GM23338 (cell line): ENCODE measurements around the gene GRHL3. TPM values are rescaled to one million over a fixed set of nuclear protein-coding genes. Genes with fewer than 3 reads are reported as not detected.

ENCODE experiments used
- ATAC-seq: fragments of 200-7000 bp; cut with Tn5 transposase; 3 replicates; pipeline ENCODE4 v1.9.1; 2020
- DNase-seq: peaks from one replicate; pipeline ENCODE4 v3.0.0-alpha.2; 2015; ENCODE audit warnings: low spot score
- H2AFZ ChIP-seq: fragments of 200-600 bp; sonication (generic); 2 replicates; pipeline ENCODE4 v1.8.0; 2016; ENCODE audit warnings: antibody characterized with exemption, mild to moderate bottlenecking, moderate library complexity
- H3F3A ChIP-seq: fragments of 200-600 bp; sonication (generic); replicated peaks from 2 replicates; pipeline ENCODE4 v1.8.0; 2017; ENCODE audit warnings: antibody characterized with exemption, mixed run types, low read depth
- H3K27ac ChIP-seq: fragments of 200-600 bp; sonication (generic); 2 replicates; pipeline ENCODE4 v1.6.1; 2016; ENCODE audit warnings: low read depth
- H3K27me3 ChIP-seq: fragments of 200-600 bp; sonication (generic); 2 replicates; pipeline ENCODE4 v1.8.0; 2016; ENCODE audit warnings: mild to moderate bottlenecking, mixed run types, moderate library complexity; ENCODE audit not compliant: insufficient read depth
- H3K36me3 ChIP-seq: fragments of 200-600 bp; sonication (generic); 2 replicates; pipeline ENCODE4 v1.8.0; 2016; ENCODE audit warnings: mild to moderate bottlenecking; ENCODE audit not compliant: insufficient read depth
- H3K4me1 ChIP-seq: fragments of 200-600 bp; sonication (generic); 2 replicates; pipeline ENCODE4 v1.8.0; 2016; ENCODE audit warnings: mild to moderate bottlenecking, moderate library complexity; ENCODE audit not compliant: insufficient read depth
- H3K4me2 ChIP-seq: fragments of 200-600 bp; sonication (generic); 2 replicates; pipeline ENCODE4 v1.7.1; 2017; ENCODE audit warnings: mixed run types
- H3K4me3 ChIP-seq: fragments of 200-600 bp; sonication (generic); 2 replicates; pipeline ENCODE4 v1.6.1; 2016; ENCODE audit warnings: mixed run types
- H3K79me2 ChIP-seq: fragments of 200-600 bp; sonication (generic); replicated peaks from 2 replicates; pipeline ENCODE4 v1.8.0; 2017; ENCODE audit warnings: mild to moderate bottlenecking; ENCODE audit not compliant: insufficient read depth
- H3K9me2 ChIP-seq: fragments of 200-600 bp; sonication (generic); 2 replicates; pipeline ENCODE4 v1.8.0; 2017; ENCODE audit not compliant: insufficient read depth
- H4K20me1 ChIP-seq: fragments of 200-600 bp; sonication (generic); replicated peaks from 2 replicates; pipeline ENCODE4 v1.8.0; 2017; ENCODE audit warnings: mild to moderate bottlenecking; ENCODE audit not compliant: insufficient read depth
- H3K27ac Mint-ChIP-seq: 2 replicates; pipeline ENCODE4 v1.8.0; 2020; ENCODE audit warnings: inconsistent platforms, mild to moderate bottlenecking, moderate library complexity, mixed read lengths
- H3K27me3 Mint-ChIP-seq: 3 replicates; pipeline ENCODE4 v1.8.0; 2022; ENCODE audit warnings: low read depth, mild to moderate bottlenecking, moderate library complexity, mixed read lengths, inconsistent platforms; ENCODE audit not compliant: insufficient read depth, poor library complexity
- H3K36me3 Mint-ChIP-seq: 3 replicates; pipeline ENCODE4 v1.8.0; 2021; ENCODE audit warnings: low read depth, mild to moderate bottlenecking, inconsistent platforms, moderate library complexity, mixed read lengths
- H3K4me1 Mint-ChIP-seq: 3 replicates; pipeline ENCODE4 v1.8.0; 2020; ENCODE audit warnings: mild to moderate bottlenecking, inconsistent platforms, mixed read lengths
- H3K4me3 Mint-ChIP-seq: 3 replicates; pipeline ENCODE4 v1.8.0; 2021; ENCODE audit warnings: moderate library complexity, mild to moderate bottlenecking, inconsistent platforms, mixed read lengths
- H3K9me3 Mint-ChIP-seq: 3 replicates; pipeline ENCODE4 v1.8.0; 2020; ENCODE audit warnings: moderate library complexity, mild to moderate bottlenecking, inconsistent platforms, mixed read lengths
- EZH2phosphoT487 ChIP-seq: fragments of 200-600 bp; sonication (generic); IDR thresholded peaks from one replicate; pipeline ENCODE4 v1.8.1; 2018; ENCODE audit warnings: antibody characterized with exemption; ENCODE audit not compliant: unreplicated experiment
- JUNB ChIP-seq: IDR thresholded peaks from one replicate; pipeline ENCODE4 v1.6.1; 2016; ENCODE audit warnings: antibody characterized with exemption; ENCODE audit not compliant: unreplicated experiment
- NANOG ChIP-seq: IDR thresholded peaks from 2 replicates; pipeline ENCODE4 v1.6.1; 2016; ENCODE audit warnings: antibody characterized with exemption, borderline replicate concordance
- POLR2AphosphoS5 ChIP-seq: IDR thresholded peaks from 2 replicates; pipeline ENCODE4 v1.6.1; 2016; ENCODE audit warnings: antibody characterized with exemption, low read depth
- STAT1 ChIP-seq: IDR thresholded peaks from one replicate; pipeline ENCODE4 v1.6.1; 2016; ENCODE audit warnings: antibody characterized with exemption; ENCODE audit not compliant: unreplicated experiment
- ZNF114 ChIP-seq: fragments of 250-450 bp; sonication (Bioruptor Pico); IDR thresholded peaks from 2 replicates; pipeline ENCODE4 v1.5.0; 2020; ENCODE audit warnings: mild to moderate bottlenecking, moderate library complexity
- ZNF331 ChIP-seq: fragments of 250-450 bp; sonication (Bioruptor Pico); IDR thresholded peaks from 2 replicates; pipeline ENCODE4 v1.5.0; 2020; ENCODE audit warnings: low read depth, mild to moderate bottlenecking, moderate library complexity
- polyA plus RNA-seq: library from polyadenylated mRNA; unstranded; fragments of >200 nt; fragmentation: Nextera tagmentation; extraction: Ambion mirVana; gene quantifications from 2 replicates; pipeline ENCODE4 v1.2.1, GENCODE V29; 2016
- total RNA-seq: library from RNA; depleted of rRNA; stranded (reverse); fragments of >200 nt; shearing (Covaris generic); gene quantifications from 2 replicates; pipeline ENCODE4 v1.2.3, GENCODE V29; 2014
- TF ChIP-seq, protein P1 (sequence below): IDR thresholded peaks from one replicate; pipeline ENCODE4 v1.6.1; 2018; ENCODE audit warnings: antibody characterized with exemption; ENCODE audit not compliant: unreplicated experiment
- TF ChIP-seq, protein P2 (sequence below), 2 experiments: fragments of 200-600 bp in 1 of 2; sonication (generic) in 1 of 2; conservative IDR thresholded peaks; 2 replicates each; pipeline versions ENCODE4 v1.5.1 to v1.6.1; 2016 to 2017; ENCODE audit warnings: antibody characterized with exemption in 2 of 2, low read depth in 2 of 2, mild to moderate bottlenecking in 2 of 2, moderate library complexity in 1 of 2
- TF ChIP-seq, protein P3 (sequence below): fragments of 250-450 bp; sonication (Bioruptor Pico); IDR thresholded peaks from 2 replicates; pipeline ENCODE4 v1.5.0; 2020; ENCODE audit warnings: mild to moderate bottlenecking, moderate library complexity

GRHL3 gene
- total and polyA plus RNA-seq, 2 experiments from 2014 or later = 0.78 to 1.1 TPM

DNA sequence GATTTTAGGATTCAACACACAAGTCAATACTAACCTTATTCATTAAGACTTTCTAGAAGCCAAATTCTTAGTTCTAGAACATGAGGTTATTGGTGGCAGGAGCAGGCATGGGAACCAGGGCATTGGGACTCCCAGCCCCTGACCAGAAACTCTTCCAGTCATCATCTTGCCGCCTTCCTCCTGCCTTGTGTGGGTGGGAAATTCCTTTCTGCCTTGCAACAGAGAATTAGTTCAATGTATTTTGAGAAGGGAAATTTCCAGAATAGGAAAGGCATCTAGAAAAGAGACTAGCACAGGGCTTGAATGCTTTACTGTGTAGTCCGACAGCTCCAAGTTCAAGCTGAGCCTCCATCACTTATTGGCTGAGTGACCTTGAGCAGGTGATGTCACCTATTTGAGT, 8.7 kb downstream of the GRHL3 start (continued):
- TF ChIP-seq, protein P1, sequence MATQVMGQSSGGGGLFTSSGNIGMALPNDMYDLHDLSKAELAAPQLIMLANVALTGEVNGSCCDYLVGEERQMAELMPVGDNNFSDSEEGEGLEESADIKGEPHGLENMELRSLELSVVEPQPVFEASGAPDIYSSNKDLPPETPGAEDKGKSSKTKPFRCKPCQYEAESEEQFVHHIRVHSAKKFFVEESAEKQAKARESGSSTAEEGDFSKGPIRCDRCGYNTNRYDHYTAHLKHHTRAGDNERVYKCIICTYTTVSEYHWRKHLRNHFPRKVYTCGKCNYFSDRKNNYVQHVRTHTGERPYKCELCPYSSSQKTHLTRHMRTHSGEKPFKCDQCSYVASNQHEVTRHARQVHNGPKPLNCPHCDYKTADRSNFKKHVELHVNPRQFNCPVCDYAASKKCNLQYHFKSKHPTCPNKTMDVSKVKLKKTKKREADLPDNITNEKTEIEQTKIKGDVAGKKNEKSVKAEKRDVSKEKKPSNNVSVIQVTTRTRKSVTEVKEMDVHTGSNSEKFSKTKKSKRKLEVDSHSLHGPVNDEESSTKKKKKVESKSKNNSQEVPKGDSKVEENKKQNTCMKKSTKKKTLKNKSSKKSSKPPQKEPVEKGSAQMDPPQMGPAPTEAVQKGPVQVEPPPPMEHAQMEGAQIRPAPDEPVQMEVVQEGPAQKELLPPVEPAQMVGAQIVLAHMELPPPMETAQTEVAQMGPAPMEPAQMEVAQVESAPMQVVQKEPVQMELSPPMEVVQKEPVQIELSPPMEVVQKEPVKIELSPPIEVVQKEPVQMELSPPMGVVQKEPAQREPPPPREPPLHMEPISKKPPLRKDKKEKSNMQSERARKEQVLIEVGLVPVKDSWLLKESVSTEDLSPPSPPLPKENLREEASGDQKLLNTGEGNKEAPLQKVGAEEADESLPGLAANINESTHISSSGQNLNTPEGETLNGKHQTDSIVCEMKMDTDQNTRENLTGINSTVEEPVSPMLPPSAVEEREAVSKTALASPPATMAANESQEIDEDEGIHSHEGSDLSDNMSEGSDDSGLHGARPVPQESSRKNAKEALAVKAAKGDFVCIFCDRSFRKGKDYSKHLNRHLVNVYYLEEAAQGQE = no peak
- TF ChIP-seq, protein P2, sequence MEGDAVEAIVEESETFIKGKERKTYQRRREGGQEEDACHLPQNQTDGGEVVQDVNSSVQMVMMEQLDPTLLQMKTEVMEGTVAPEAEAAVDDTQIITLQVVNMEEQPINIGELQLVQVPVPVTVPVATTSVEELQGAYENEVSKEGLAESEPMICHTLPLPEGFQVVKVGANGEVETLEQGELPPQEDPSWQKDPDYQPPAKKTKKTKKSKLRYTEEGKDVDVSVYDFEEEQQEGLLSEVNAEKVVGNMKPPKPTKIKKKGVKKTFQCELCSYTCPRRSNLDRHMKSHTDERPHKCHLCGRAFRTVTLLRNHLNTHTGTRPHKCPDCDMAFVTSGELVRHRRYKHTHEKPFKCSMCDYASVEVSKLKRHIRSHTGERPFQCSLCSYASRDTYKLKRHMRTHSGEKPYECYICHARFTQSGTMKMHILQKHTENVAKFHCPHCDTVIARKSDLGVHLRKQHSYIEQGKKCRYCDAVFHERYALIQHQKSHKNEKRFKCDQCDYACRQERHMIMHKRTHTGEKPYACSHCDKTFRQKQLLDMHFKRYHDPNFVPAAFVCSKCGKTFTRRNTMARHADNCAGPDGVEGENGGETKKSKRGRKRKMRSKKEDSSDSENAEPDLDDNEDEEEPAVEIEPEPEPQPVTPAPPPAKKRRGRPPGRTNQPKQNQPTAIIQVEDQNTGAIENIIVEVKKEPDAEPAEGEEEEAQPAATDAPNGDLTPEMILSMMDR (conservative IDR thresholded peaks at IDR 0.05; ENCODE audit: low read depth in 2 of 2) = no peak
- no peak for TF ChIP-seq JUNB
- TF ChIP-seq ZNF331 (CRISPR knock-in tag) = no peak
- TF ChIP-seq ZNF114 (CRISPR knock-in tag) = no peak
- TF ChIP-seq POLR2AphosphoS5 = no peak
- TF ChIP-seq STAT1 = no peak
- no peak for TF ChIP-seq EZH2phosphoT487
- TF ChIP-seq NANOG = no peak

DNA sequence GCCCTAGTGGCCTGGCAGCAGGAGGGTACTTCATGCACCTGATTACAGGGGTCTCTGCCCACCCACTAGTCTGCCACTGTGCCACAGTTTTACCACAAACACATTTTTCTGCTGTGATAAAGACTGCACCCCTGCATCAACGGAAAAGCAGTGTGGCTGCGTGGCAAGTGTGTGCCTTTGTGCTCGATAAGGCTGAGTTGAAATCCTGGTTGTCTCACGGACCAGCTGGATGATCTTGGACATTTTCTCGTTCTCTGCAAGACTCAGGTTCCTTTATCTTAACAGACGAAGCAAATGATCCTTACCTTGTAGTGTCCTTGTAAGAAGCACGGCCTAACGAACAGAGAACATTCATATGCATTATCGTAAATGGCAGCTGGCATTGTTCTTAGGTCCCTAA, 10.2 kb downstream of the GRHL3 start:
- no peak overlapping the region for H2AFZ ChIP-seq
- peaks cover 19% of the 10 kb centered on the region for H3K4me1 Mint-ChIP-seq
- no peak overlapping the region for H3K27ac Mint-ChIP-seq
- DNase-seq = no peak
- no peaks in the 10 kb centered on the region; the same call in 1 of the 2 replicates for H3K9me2 ChIP-seq
- H3K4me1 ChIP-seq = peaks cover 14% of the 10 kb centered on the region
- H4K20me1 ChIP-seq = no peaks in the 10 kb centered on the region
- no peaks in the 10 kb centered on the region for H3F3A ChIP-seq
- no peaks in the 10 kb centered on the region for H3K36me3 Mint-ChIP-seq
- H3K9me3 Mint-ChIP-seq = no peaks in the 10 kb centered on the region
- no peaks in the 10 kb centered on the region for H3K36me3 ChIP-seq
- no peak overlapping the region for H3K4me3 Mint-ChIP-seq
- no peak overlapping the region for H3K4me3 ChIP-seq
- no peaks in the 10 kb centered on the region for H3K79me2 ChIP-seq
- peaks cover 11% of the 10 kb centered on the region for H3K27me3 Mint-ChIP-seq
- peak; percentile 33; the same call in 1 of the 3 replicates for ATAC-seq
- H3K27ac ChIP-seq = no peak overlapping the region
- H3K27me3 ChIP-seq = no peaks in the 10 kb centered on the region
- no peak overlapping the region for H3K4me2 ChIP-seq
- TF ChIP-seq, protein P3, sequence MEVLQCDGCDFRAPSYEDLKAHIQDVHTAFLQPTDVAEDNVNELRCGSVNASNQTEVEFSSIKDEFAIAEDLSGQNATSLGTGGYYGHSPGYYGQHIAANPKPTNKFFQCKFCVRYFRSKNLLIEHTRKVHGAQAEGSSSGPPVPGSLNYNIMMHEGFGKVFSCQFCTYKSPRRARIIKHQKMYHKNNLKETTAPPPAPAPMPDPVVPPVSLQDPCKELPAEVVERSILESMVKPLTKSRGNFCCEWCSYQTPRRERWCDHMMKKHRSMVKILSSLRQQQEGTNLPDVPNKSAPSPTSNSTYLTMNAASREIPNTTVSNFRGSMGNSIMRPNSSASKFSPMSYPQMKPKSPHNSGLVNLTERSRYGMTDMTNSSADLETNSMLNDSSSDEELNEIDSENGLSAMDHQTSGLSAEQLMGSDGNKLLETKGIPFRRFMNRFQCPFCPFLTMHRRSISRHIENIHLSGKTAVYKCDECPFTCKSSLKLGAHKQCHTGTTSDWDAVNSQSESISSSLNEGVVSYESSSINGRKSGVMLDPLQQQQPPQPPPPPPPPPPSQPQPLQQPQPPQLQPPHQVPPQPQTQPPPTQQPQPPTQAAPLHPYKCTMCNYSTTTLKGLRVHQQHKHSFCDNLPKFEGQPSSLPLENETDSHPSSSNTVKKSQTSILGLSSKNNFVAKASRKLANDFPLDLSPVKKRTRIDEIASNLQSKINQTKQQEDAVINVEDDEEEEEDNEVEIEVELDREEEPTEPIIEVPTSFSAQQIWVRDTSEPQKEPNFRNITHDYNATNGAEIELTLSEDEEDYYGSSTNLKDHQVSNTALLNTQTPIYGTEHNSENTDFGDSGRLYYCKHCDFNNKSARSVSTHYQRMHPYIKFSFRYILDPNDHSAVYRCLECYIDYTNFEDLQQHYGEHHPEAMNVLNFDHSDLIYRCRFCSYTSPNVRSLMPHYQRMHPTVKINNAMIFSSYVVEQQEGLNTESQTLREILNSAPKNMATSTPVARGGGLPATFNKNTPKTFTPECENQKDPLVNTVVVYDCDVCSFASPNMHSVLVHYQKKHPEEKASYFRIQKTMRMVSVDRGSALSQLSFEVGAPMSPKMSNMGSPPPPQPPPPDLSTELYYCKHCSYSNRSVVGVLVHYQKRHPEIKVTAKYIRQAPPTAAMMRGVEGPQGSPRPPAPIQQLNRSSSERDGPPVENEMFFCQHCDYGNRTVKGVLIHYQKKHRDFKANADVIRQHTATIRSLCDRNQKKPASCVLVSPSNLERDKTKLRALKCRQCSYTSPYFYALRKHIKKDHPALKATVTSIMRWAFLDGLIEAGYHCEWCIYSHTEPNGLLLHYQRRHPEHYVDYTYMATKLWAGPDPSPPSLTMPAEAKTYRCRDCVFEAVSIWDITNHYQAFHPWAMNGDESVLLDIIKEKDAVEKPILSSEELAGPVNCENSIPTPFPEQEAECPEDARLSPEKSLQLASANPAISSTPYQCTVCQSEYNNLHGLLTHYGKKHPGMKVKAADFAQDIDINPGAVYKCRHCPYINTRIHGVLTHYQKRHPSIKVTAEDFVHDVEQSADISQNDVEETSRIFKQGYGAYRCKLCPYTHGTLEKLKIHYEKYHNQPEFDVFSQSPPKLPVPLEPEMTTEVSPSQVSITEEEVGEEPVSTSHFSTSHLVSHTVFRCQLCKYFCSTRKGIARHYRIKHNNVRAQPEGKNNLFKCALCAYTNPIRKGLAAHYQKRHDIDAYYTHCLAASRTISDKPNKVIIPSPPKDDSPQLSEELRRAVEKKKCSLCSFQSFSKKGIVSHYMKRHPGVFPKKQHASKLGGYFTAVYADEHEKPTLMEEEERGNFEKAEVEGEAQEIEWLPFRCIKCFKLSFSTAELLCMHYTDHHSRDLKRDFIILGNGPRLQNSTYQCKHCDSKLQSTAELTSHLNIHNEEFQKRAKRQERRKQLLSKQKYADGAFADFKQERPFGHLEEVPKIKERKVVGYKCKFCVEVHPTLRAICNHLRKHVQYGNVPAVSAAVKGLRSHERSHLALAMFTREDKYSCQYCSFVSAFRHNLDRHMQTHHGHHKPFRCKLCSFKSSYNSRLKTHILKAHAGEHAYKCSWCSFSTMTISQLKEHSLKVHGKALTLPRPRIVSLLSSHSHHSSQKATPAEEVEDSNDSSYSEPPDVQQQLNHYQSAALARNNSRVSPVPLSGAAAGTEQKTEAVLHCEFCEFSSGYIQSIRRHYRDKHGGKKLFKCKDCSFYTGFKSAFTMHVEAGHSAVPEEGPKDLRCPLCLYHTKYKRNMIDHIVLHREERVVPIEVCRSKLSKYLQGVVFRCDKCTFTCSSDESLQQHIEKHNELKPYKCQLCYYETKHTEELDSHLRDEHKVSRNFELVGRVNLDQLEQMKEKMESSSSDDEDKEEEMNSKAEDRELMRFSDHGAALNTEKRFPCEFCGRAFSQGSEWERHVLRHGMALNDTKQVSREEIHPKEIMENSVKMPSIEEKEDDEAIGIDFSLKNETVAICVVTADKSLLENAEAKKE (CRISPR knock-in tag) = no peak
- TF ChIP-seq POLR2AphosphoS5 (no peak), ZNF114 (CRISPR knock-in tag) (no peak), EZH2phosphoT487 (no peak), ZNF331 (CRISPR knock-in tag) (no peak), JUNB (no peak), STAT1 (no peak)
- TF ChIP-seq, protein P1 = no peak
